Mucosa of descending colon (tissue), 3 donors: ENCODE measurements around the gene MARK4. TPM values are rescaled to one million over a fixed set of nuclear protein-coding genes. Genes with fewer than 3 reads are reported as not detected.
A peak's percentile ranks its signal among the peaks of the same experiment; 100 is the strongest.

Source experiments
- ATAC-seq: fragments of 200-7000 bp; cut with Tn5 transposase; one replicate; pipeline ENCODE4 v1.9.1; 2020; ENCODE audit warnings: mild to moderate bottlenecking, moderate library complexity
- DNase-seq, 3 donors: peaks; one replicate each; pipeline ENCODE4 v3.0.0-alpha.2; 2020
- H3K36me3 ChIP-seq: fragments of 200-600 bp; one replicate; pipeline ENCODE4 v1.8.0; 2021; ENCODE audit warnings: low read depth, mild to moderate bottlenecking
- H3K4me1 ChIP-seq: fragments of 200-600 bp; one replicate; pipeline ENCODE4 v1.8.0; 2021; ENCODE audit warnings: low read depth, mild to moderate bottlenecking
- H3K4me3 ChIP-seq: fragments of 200-600 bp; one replicate; pipeline ENCODE4 v1.8.0; 2021; ENCODE audit warnings: mild to moderate bottlenecking
- H3K9me3 ChIP-seq: fragments of 200-600 bp; one replicate; pipeline ENCODE4 v1.8.0; 2021; ENCODE audit warnings: mild to moderate bottlenecking
- intact Hi-C, 2 donors: fragments of 100-400 bp; cut with DNase I in 1 of 2; cut with micrococcal nuclease in 1 of 2; formaldehyde crosslinking; loops; one replicate each; pipeline versions ENCODE4 v1.11.0 to v1.11.1; 2022; cut with DNase I, micrococcal nuclease
- total RNA-seq, 3 donors: library from RNA; stranded (reverse); fragmentation: NEBNext Ultra II Directional in 2 of 3; extraction: Animal tissue kit (Norgen Biotek cat#: 25700) in 2 of 3; gene quantifications; one replicate each; pipeline versions ENCODE4 v1.2.1 to v1.2.4, GENCODE V29; 2021 to 2023
- TF ChIP-seq, protein P1 (sequence below): fragments of 200-600 bp; IDR thresholded peaks from one replicate; pipeline ENCODE4 v1.8.0; 2022; ENCODE audit warnings: antibody characterized with exemption, mild to moderate bottlenecking
- donor health status: DM: no; HTN: no; CAD: no; lungs with moderate emphysema.
- donor health status: DM: no; HTN: no; CAD: no.
- donor health status: DM: no; HTN: yes; CAD: no.

MARK4 gene
- total RNA-seq, 3 donors from 2014 or later = 15.7 to 34.6 (median 17.0) TPM

- Histone ChIP-seq H3K4me3 (no peak overlapping the region), H3K9me3 (no peaks in the 10 kb centered on the region), H3K36me3 (no peaks in the 10 kb centered on the region), H3K4me1 (peaks cover 11% of the 10 kb centered on the region)
- intact Hi-C loops = loop anchor here in 1 of 2 donors (5.0 kb wide), 1 partner anchor 92 kb away; the partner anchor contains the start of gene EXOC3L2
- TF ChIP-seq, protein P1, sequence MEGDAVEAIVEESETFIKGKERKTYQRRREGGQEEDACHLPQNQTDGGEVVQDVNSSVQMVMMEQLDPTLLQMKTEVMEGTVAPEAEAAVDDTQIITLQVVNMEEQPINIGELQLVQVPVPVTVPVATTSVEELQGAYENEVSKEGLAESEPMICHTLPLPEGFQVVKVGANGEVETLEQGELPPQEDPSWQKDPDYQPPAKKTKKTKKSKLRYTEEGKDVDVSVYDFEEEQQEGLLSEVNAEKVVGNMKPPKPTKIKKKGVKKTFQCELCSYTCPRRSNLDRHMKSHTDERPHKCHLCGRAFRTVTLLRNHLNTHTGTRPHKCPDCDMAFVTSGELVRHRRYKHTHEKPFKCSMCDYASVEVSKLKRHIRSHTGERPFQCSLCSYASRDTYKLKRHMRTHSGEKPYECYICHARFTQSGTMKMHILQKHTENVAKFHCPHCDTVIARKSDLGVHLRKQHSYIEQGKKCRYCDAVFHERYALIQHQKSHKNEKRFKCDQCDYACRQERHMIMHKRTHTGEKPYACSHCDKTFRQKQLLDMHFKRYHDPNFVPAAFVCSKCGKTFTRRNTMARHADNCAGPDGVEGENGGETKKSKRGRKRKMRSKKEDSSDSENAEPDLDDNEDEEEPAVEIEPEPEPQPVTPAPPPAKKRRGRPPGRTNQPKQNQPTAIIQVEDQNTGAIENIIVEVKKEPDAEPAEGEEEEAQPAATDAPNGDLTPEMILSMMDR = no peak
- DNase-seq (no peak), ATAC-seq (no peak)
Measured at GRCh38 chr19:45339629-45340028, 88.6 kb downstream of the MARK4 start.

- DNase-seq (peak; percentile 60 to 77 (median 66)), ATAC-seq (peak; percentile 91)
- no peak within 1 kb of the TSS for H3K4me3 ChIP-seq
- H3K36me3 ChIP-seq = no peaks in the 10 kb centered on the region
- intact Hi-C loops = no loop called here
- H3K9me3 ChIP-seq = no peaks in the 10 kb centered on the region
- H3K4me1 ChIP-seq = peaks cover 11% of the 10 kb centered on the region
- TF ChIP-seq, protein P1 = no peak
Measured at GRCh38 chr19:45340232-45340898, 89.3 kb downstream of the MARK4 start, which contains the start of gene KLC3. Gene KLC3, plus strand, starts transcription at chr19:45340750. Its CDS starts 4,792 bp downstream, at chr19:45345542.

GRCh38 chr19:45340899-45341453 lies 89.9 kb downstream of the MARK4 start:
- ATAC-seq (peak; percentile 13), DNase-seq (no peak)
- H3K4me3 ChIP-seq = no peak overlapping the region
- H3K9me3 ChIP-seq = no peaks in the 10 kb centered on the region
- peaks cover 11% of the 10 kb centered on the region for H3K4me1 ChIP-seq
- TF ChIP-seq, protein P1 = no peak
- no peaks in the 10 kb centered on the region for H3K36me3 ChIP-seq
- intact Hi-C loops = no loop called here

DNA sequence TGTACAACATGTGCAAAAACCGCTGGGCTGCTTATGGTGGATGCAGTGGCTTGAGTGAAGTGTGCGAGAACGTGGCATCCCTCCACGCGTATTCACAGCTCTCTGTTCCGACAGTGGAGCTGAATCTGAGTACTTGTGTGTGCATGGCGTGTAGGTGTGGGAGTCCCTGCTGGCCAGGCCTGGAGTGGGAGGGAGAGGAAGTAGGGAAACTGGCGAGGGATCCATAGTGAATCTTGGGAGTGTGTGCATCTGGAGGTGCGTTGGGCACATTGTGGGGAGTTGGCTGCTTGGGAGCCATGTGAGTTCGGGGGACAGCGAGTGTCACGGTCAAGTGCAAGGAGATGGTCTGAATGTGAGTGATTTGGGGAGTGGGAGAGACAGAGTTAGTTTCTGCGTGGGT lies 91.8 kb downstream of the MARK4 start:
- H3K4me1 ChIP-seq = peaks cover 11% of the 10 kb centered on the region
- intact Hi-C loops = no loop called here
- DNase-seq (no peak), ATAC-seq (no peak)
- no peak overlapping the region for H3K4me3 ChIP-seq
- no peaks in the 10 kb centered on the region for H3K9me3 ChIP-seq
- TF ChIP-seq, protein P1 = no peak
- no peaks in the 10 kb centered on the region for H3K36me3 ChIP-seq

- DNase-seq = no peak
- H3K36me3 ChIP-seq = no peaks in the 10 kb centered on the region
- no peak for ATAC-seq
Measured at GRCh38 chr19:45344621-45345505, 93.8 kb downstream of the MARK4 start.

More at GRCh38 chr19:45344621-45345505, 93.8 kb downstream of the MARK4 start:
- no peak overlapping the region for H3K4me3 ChIP-seq
- intact Hi-C loops = no loop called here
- TF ChIP-seq, protein P1 = no peak
- H3K4me1 ChIP-seq = peaks cover 7% of the 10 kb centered on the region
- no peaks in the 10 kb centered on the region for H3K9me3 ChIP-seq
